ENCODE measurements around the gene PIEZO2. TPM values are rescaled to one million over a fixed set of nuclear protein-coding genes. Genes with fewer than 3 reads are reported as not detected.

PIEZO2 gene
- total RNA-seq, 1 experiment from 2014 or later: 0.57 TPM

- ChIA-PET CTCF (no interaction called here), POLR2A (no interaction called here)
- H3K27ac ChIP-seq (ENCODE audit: low read length): no peak overlapping the region
- H3K36me3 ChIP-seq (ENCODE audit: control insufficient read depth, insufficient read depth, low read length): no peaks in the 10 kb centered on the region
- DNase-seq (ENCODE audit: low read depth, low spot score) (no peak), ATAC-seq (no peak)
- H3K9me3 ChIP-seq (ENCODE audit: control insufficient read depth, insufficient read depth, low read depth, low read length): no peaks in the 10 kb centered on the region
- TF ChIP-seq POLR2AphosphoS5 (IDR thresholded peaks at IDR 0.05; ENCODE audit: low read depth, low read length) (no peak), TCF7L2 (IDR thresholded peaks at IDR 0.05; ENCODE audit: low read depth, low read length) (no peak), REST (IDR thresholded peaks at IDR 0.05; ENCODE audit: insufficient read depth in 1 of 2, low read depth in 2 of 2, low read length in 1 of 2) (no peak), CTCF (IDR thresholded peaks at IDR 0.05) (no peak), SIN3A (IDR thresholded peaks at IDR 0.05; ENCODE audit: borderline replicate concordance, insufficient read depth, low read depth, low read length) (no peak)
- H3K4me1 ChIP-seq (ENCODE audit: control insufficient read depth, insufficient read depth, low read length): no peaks in the 10 kb centered on the region
- in situ Hi-C loops (cut with HindIII; ENCODE audit: low pct_unique_long_range_greater_than_20kb, low sequenced_read_pairs): no loop called here
- H3K27me3 ChIP-seq (ENCODE audit: control insufficient read depth, insufficient read depth, low read length): no peaks in the 10 kb centered on the region
- intact Hi-C loops (cut with micrococcal nuclease; ENCODE audit: unreplicated experiment): no loop called here
- no TSS peak for BruUV-seq (replicated peaks)
- H3K4me3 ChIP-seq (ENCODE audit: low read depth in 2 of 2, low read length in 2 of 2): no peak overlapping the region
Measured at GRCh38 chr18:10751653-10752052, 397.7 kb downstream of the PIEZO2 start.

GRCh38 chr18:10750191-10751035 lies 399.0 kb downstream of the PIEZO2 start:
- BruUV-seq (replicated peaks): no TSS peak
- POLR2A ChIA-PET: no interaction called here
- no peaks in the 10 kb centered on the region for H3K9me3 ChIP-seq (ENCODE audit: control insufficient read depth, insufficient read depth, low read depth, low read length)
- H3K4me3 ChIP-seq (ENCODE audit: low read depth in 2 of 2, low read length in 2 of 2): no peak overlapping the region
- CTCF ChIA-PET: no interaction called here
- DNase-seq (ENCODE audit: low read depth, low spot score): no peak
- H3K36me3 ChIP-seq (ENCODE audit: control insufficient read depth, insufficient read depth, low read length): no peaks in the 10 kb centered on the region
- no peak overlapping the region for H3K27ac ChIP-seq (ENCODE audit: low read length)
- no peak for ATAC-seq
- TF ChIP-seq SIN3A (IDR thresholded peaks at IDR 0.05; ENCODE audit: borderline replicate concordance, insufficient read depth, low read depth, low read length) (no peak), TCF7L2 (IDR thresholded peaks at IDR 0.05; ENCODE audit: low read depth, low read length) (no peak), CTCF (IDR thresholded peaks at IDR 0.05) (no peak), REST (IDR thresholded peaks at IDR 0.05; ENCODE audit: insufficient read depth in 1 of 2, low read depth in 2 of 2, low read length in 1 of 2) (no peak), POLR2AphosphoS5 (IDR thresholded peaks at IDR 0.05; ENCODE audit: low read depth, low read length) (no peak)
- in situ Hi-C loops (cut with HindIII; ENCODE audit: low pct_unique_long_range_greater_than_20kb, low sequenced_read_pairs): no loop called here
- H3K27me3 ChIP-seq (ENCODE audit: control insufficient read depth, insufficient read depth, low read length): no peaks in the 10 kb centered on the region
- intact Hi-C loops (cut with micrococcal nuclease; ENCODE audit: unreplicated experiment): no loop called here
- H3K4me1 ChIP-seq (ENCODE audit: control insufficient read depth, insufficient read depth, low read length): no peaks in the 10 kb centered on the region

Measured in Panc1 (cell line).